D341Med (cell line): Measurements from ENCODE around the gene FGR.
"Not testable (repeated sequence)": the region's sequence is repeated elsewhere in the genome, so short reads cannot be mapped to it uniquely, and the experiment has no call there.

Experiments used
- DNase-seq: peaks from one replicate; pipeline ENCODE4 v3.0.0; 2012; ENCODE audit warnings: low spot score

Gene FGR

GRCh38 chr1:27634177-27634984 lies 604 bp downstream of the FGR start:
- peak; percentile 50 for DNase-seq

GRCh38 chr1:27633640-27634176 lies 1.3 kb downstream of the FGR start:
- no peak for DNase-seq

DNA sequence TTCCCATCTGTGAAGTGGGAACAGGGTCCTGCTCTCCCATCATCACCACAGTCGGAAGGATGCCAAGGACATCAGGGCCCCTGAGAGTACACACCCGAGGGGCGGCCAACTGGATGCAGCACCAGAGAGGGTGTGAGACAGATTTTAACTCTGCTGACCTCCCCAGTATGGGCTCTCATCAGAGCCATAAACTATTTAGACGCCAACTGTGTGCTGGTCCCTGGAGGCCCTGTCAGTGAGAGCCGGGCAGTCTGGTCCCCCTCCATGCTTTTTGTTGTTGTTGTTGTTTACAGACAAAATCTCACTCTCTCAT lies 1.7 kb downstream of the FGR start:
- DNase-seq, result no peak

DNA sequence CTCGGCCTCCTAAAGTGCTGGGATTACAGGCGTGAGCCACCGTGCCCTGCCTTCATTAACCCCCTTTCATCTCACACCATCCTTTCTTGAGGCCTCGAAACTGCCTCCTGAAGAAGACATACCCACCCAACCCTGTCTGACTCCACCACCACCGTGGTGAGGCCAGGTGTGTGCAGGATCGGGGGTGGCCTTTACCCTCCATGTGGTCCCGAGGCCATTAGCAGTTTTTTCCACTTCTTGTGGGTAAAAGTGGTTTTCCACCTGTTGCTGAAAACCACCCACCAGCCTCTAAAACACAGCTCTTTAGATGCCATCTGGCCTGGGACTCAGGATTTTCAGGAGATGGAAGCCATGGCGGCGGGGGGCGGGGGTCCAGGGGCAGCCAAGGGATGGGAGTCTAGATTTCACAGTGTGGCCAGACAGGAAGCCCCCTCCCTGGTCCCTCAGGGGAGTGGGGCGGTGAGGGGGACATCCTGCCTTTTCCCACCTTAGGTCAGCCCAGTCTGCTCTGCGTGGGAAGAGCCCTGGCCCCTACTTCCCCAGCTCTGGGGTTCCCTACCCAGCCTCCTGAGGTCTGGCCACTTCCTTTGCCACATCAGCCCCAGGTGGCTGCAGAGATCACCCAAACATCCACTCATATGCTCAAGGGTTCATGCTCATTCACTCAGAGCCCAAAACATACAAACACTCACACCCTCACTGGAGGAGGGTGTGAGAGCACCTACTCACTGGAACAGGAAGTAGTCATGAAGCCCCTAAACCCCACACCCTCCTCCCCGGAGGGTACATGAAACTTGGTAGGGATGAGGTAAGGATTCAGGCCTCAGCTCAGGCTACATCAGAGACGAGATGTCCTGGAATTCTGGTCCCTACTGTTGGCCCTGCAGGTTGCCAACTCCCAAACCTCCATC lies 2.3 kb downstream of the FGR start:
- DNase-seq, result no peak

- no peak for DNase-seq
These were observed 4.0 kb downstream of the FGR start for GRCh38 chr1:27630859-27631491.

DNA sequence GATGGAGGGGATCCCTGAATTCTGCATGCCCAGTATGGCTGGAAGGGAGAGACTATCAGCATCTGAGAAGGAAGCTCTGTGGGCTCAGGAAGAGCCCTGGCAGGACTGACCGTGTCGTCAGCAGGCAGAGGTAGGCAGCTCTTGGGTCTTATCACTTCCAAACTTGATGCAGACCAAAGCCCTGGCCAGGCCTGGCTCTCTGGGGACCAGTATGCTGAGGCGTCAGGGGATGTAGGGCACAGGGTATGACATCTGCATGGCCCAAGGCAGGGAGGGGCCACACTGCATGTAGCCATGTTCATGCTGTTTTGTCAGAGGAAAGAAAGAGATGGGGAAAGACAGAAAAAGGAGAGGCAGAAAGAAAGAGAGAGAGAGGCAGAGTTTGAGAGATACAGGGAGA lies 6.3 kb downstream of the FGR start:
- no peak for DNase-seq

DNA sequence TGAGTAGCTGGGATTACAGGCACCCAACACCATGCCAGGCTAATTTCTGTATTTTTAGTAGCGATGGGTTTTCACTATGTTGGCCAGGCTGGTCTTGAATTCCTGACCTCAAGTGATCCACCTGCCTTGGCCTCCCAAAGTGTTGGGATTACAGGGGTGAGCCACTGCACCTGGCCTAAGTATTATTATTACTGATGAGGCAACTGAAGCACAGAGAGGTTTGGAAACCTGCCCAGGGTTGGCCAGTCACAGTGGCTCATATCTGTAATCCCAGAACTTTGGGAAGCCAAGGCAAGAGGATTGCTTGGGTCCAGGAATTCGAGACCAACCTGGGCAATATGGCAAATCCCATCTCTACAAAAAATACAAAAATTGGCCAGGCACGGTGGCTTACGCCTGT lies 7.3 kb downstream of the FGR start:
- not testable (repeated sequence) for DNase-seq

DNA sequence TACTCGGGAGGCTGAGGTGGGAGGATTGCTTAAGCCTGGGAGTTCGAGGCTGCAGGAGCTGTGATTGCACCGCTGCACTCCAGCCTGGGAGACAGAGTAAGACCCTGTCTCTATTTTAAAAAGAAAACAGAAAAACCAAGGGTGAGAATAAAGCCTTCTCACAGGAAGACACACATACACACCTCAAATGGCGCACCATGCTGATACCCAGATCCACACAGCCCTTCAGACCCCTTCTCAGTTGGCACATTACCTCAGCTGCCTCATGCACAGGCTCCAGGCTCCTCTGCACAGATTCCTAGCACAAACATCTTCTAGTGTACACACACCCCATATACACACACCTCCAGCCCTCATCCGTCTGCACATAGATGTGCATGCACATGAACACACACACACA lies 7.9 kb downstream of the FGR start:
- no peak for DNase-seq

DNA sequence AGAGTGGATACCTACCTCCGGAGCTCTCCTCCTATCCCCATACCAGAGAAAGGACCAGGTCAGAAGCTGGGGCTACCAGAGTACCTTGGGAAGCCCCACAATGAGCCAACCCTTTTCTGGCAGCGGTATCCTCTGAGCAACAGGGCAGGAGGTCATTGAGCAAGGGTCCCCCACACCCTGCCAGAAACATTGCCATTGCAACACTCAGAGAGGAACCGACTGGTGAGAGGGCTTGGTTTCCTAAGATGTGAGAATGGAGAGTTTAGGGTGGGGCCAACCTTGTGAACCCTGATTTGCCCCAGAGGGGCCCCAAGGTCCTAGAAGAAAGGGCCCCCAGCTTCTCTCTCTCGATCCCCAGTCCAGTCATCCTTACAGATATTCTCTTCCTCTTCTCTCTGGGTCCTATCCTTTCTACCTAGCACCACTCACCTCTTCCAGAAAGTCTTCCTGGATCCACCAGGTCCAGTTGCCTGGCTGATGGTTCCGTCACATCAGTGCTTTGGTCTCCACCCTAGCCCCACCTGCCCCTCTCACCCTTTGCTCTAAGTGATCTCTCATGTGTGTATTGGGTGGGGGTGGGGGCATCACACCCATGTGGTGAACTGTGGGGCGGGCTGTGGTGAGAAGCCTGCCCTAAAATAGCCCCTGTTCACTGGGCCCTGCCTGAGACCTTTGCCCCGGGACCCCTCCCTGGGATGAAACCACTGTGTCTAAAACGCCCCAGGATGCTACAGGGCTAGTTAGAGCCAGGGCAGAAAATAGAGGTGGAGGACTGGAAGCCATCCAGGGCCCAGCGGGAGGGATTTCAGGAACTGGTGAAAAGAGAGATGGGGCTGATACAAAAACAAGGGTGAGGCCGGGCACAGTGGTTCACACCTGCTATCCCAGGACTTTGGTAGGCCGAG lies 8.7 kb downstream of the FGR start:
- no peak for DNase-seq

DNA sequence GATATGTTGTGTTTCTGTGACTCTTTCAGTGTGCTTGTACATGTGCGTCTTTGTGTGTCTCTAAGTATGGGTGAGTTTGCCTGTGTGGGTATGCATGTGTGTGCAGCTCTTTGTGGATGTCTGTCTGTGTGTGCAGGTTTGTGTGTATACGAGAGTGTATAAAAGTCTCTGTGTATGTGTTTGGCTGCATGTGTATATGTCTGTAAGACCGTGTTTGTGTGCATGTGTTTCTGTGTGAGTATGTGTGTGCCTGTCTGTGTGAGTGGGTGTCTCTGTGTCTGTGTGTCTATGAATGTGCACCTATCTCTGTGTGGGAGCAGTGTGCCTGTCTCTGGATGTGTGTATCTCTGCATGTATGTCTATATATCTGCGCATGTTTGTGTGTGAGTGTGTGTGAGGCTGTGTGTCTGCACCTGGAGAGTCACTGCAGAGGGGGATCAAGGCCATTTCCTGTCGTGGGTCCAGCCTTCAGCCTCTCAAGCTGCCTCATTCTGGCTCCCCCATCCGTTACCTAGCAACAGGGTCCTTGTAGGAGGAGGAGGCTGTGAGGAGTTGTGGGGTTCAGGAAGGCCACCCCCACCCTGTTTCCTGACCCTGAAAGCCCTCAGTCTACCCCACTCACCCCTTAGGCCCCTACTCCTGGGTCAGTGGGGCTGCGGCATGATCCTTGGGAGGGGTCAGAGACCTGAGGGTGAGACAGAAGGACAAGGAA lies 10.4 kb downstream of the FGR start:
- DNase-seq, result no peak

- DNase-seq, result no peak
These were observed 11.4 kb downstream of the FGR start for GRCh38 chr1:27623327-27624212.

DNA sequence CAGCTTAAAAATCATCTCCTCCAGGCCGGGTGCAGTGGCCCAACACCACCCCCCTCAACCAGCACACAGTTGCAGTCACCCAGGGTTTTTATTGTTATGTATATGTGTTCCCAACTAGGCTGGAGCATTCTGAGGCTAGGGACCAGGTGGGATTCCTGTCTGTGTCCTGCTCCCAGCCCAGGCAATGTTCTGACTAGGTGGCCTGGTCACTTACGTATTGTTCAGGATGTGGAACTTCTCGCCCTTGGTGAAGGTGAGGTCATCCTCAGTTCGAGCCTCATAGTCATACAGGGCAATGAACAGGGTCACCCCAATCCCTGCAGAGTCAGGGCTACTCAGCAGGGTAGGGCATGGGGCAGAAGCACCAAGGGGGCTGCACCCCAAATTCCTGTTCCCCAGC lies 12.2 kb downstream of the FGR start:
- no peak for DNase-seq

- DNase-seq, result no peak
These were observed 13.7 kb downstream of the FGR start for GRCh38 chr1:27621051-27621920.

DNA sequence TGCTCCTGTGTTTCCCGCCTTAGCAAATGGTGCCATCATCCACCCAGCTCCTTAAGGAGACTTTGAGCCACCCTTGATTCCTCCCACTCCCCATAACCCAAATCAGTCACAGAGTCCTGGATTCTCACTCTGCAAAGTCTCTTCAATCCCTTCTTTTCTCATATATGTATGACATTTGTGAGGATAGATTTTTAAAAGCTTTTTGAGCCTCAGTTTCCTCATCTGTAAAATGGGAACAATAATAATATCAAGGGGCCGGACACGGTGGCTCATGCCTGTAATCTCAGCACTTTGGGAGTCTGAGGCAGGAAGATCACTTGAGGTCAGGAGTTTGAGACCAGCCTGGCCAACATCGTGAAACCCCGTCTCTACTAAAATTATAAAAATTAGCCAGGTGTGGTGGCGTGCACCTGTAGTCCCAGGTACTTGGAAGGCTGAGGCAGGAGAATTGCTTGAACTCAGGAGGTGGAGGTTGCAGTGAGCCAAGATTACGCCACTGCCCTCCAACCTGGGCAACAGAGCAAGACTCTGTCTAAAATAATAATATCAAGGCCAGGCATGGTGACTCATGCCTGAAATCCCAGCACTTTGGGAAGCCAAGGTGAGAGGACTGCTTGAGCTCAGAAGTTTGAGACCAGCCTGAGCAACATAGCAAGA lies 15.1 kb downstream of the FGR start:
- DNase-seq, result not testable (repeated sequence)

DNA sequence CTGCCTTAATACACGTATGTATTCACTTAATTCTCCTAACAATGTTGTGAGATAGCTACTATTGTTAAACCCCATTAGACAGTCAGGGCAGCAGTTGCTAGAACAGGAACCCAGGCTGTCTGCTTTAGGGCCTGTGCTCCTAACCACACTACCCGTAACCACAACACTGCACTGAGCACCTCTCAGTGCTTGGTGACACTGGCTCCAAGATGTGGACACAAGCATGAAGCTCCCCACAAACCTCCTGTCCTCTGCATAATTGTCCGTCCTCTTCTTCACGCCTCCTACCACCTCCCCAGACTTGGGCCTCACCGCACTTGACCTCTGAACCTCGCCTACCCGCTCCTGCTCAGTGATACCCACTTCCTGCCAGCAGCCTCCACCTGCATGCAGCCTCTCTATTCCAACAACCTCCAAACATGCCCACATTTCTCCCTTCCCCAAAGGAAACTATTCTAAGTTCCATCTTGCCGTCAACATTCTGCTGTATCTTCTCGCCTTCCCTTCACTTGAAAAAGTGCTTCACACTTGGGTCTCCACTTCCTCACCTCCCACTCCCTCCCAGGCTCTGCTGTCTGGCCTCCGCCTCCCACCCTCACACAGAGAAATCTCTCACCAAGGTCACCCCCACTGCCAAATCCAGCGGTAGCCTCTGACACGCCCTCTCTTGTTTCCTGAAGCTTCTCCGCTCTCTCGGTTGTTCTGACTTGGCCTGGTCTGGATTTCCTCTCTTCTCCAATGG lies 16.5 kb downstream of the FGR start:
- no peak for DNase-seq

DNA sequence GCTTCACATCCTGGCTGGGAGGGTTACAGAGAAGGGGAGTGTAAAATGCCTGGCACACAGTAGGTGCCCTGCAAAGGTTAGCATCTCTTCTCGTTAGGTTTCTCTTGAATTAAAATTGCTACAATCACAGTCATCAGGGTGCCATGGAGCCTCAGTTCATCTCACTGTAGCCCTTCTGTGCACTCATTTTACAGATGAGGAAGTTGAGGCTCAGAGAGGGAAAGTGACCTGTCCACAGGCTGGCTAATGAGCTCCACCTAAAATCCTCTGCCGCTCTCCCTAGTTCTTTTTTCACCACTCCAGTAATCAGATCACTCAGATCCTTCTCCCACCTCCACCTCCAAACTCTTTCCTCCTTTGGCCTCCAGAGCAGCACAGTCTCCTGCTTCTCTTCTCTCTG lies 17.6 kb downstream of the FGR start:
- no peak for DNase-seq

- DNase-seq, result no peak
These were observed 18.5 kb downstream of the FGR start for GRCh38 chr1:27616441-27616840.
